H9 (cell line): ENCODE measurements around the gene LARGE1. TPM values are rescaled to one million over a fixed set of nuclear protein-coding genes. Genes with fewer than 3 reads are reported as not detected.
A peak's percentile ranks its signal among the peaks of the same experiment; 100 is the strongest.

Experiments used
- DNase-seq: peaks from one replicate; pipeline ENCODE4 v3.0.0-alpha.2; 2017
- H2AFZ ChIP-seq: one replicate; pipeline ENCODE4 v1.6.1; 2013; ENCODE audit warnings: mild to moderate bottlenecking, low read length, control low read depth, moderate library complexity
- H2AK5ac ChIP-seq: 2 replicates; pipeline ENCODE4 v1.6.1; 2013; ENCODE audit warnings: low read length, control low read depth, mixed read lengths; ENCODE audit not compliant: insufficient read length
- H2BK120ac ChIP-seq: one replicate; pipeline ENCODE4 v1.6.1; 2013; ENCODE audit warnings: low read depth, mild to moderate bottlenecking, low read length, control low read depth, inconsistent platforms; ENCODE audit not compliant: poor library complexity, severe bottlenecking
- H2BK12ac ChIP-seq: 2 replicates; pipeline ENCODE4 v1.6.1; 2013; ENCODE audit warnings: low read length, control low read depth, mixed read lengths, low read depth; ENCODE audit not compliant: insufficient read length
- H2BK15ac ChIP-seq: 2 replicates; pipeline ENCODE4 v1.6.1; 2013; ENCODE audit warnings: low read depth, low read length, control low read depth
- H2BK20ac ChIP-seq: one replicate; pipeline ENCODE4 v1.6.1; 2013; ENCODE audit warnings: low read depth, mild to moderate bottlenecking, low read length, control low read depth, inconsistent platforms; ENCODE audit not compliant: poor library complexity, severe bottlenecking
- H2BK5ac ChIP-seq: 2 replicates; pipeline ENCODE4 v1.6.1; 2013; ENCODE audit warnings: low read length, control low read depth, mixed read lengths; ENCODE audit not compliant: insufficient read length
- H3K14ac ChIP-seq: 2 replicates; pipeline ENCODE4 v1.6.1; 2013; ENCODE audit warnings: low read length, control low read depth; ENCODE audit not compliant: insufficient read depth
- H3K18ac ChIP-seq: 2 replicates; pipeline ENCODE4 v1.6.1; 2013; ENCODE audit warnings: low read depth, mild to moderate bottlenecking, mixed read lengths, low read length, control low read depth; ENCODE audit not compliant: insufficient read length
- H3K23ac ChIP-seq: 2 replicates; pipeline ENCODE4 v1.6.1; 2013; ENCODE audit warnings: low read length, control low read depth, mixed read lengths, low read depth; ENCODE audit not compliant: insufficient read length
- H3K23me2 ChIP-seq: 2 replicates; pipeline ENCODE4 v1.6.1; 2013; ENCODE audit warnings: low read depth, mild to moderate bottlenecking, mixed read lengths, low read length, control low read depth; ENCODE audit not compliant: insufficient read length, poor library complexity, severe bottlenecking
- H3K27ac ChIP-seq: 2 replicates; pipeline ENCODE4 v1.5.1; 2013; ENCODE audit warnings: low read length, control low read depth, mixed read lengths, low read depth; ENCODE audit not compliant: insufficient read length
- H3K27me3 ChIP-seq: 2 replicates; pipeline ENCODE4 v1.6.1; 2013; ENCODE audit warnings: low read length, control low read depth, inconsistent platforms; ENCODE audit not compliant: insufficient read depth
- H3K4ac ChIP-seq: 2 replicates; pipeline ENCODE4 v1.6.1; 2013; ENCODE audit warnings: low read depth, mild to moderate bottlenecking, control low read depth, inconsistent platforms, low read length, moderate library complexity
- H3K4me1 ChIP-seq: 2 replicates; pipeline ENCODE4 v1.6.1; 2013; ENCODE audit warnings: low read length, control low read depth, inconsistent platforms; ENCODE audit not compliant: insufficient read depth
- H3K4me2 ChIP-seq: 2 replicates; pipeline ENCODE4 v1.6.1; 2013; ENCODE audit warnings: low read length, control low read depth, mixed read lengths; ENCODE audit not compliant: insufficient read length, insufficient read depth
- H3K56ac ChIP-seq: 2 replicates; pipeline ENCODE4 v1.6.1; 2013; ENCODE audit warnings: low read depth, mild to moderate bottlenecking, mixed read lengths, low read length, control low read depth; ENCODE audit not compliant: insufficient read length
- H3K79me1 ChIP-seq: 2 replicates; pipeline ENCODE4 v1.6.1; 2013; ENCODE audit warnings: low read depth, mild to moderate bottlenecking, moderate library complexity, low read length, control low read depth, inconsistent platforms; ENCODE audit not compliant: insufficient read depth, poor library complexity, severe bottlenecking
- H3K79me2 ChIP-seq: 2 replicates; pipeline ENCODE4 v1.6.1; 2013; ENCODE audit warnings: low read length, control low read depth, inconsistent platforms; ENCODE audit not compliant: insufficient read depth
- H3K9ac ChIP-seq: 2 replicates; pipeline ENCODE4 v1.6.1; 2013; ENCODE audit warnings: low read length, control low read depth, mixed read lengths; ENCODE audit not compliant: insufficient read length; ENCODE audit errors: extremely low read depth
- H3K9me3 ChIP-seq: one replicate; pipeline ENCODE4 v1.6.1; 2013; ENCODE audit warnings: low read depth, low read length, inconsistent platforms; ENCODE audit not compliant: control insufficient read depth
- H3T11ph ChIP-seq: one replicate; pipeline ENCODE4 v1.6.1; 2013; ENCODE audit warnings: mild to moderate bottlenecking, low read length, control low read depth, inconsistent platforms
- H4K20me1 ChIP-seq: one replicate; pipeline ENCODE4 v1.6.1; 2013; ENCODE audit not compliant: control insufficient read depth, insufficient read length, insufficient read depth
- H4K5ac ChIP-seq: 2 replicates; pipeline ENCODE4 v1.6.1; 2013; ENCODE audit warnings: low read depth, mild to moderate bottlenecking, mixed read lengths, low read length, control low read depth; ENCODE audit not compliant: insufficient read length
- H4K8ac ChIP-seq: replicated peaks from 2 replicates; pipeline ENCODE4 v1.6.1; 2013; ENCODE audit warnings: low read length, control low read depth, mixed read lengths, low read depth; ENCODE audit not compliant: insufficient read length
- H4K91ac ChIP-seq: 2 replicates; pipeline ENCODE4 v1.6.1; 2013; ENCODE audit warnings: low read depth, mild to moderate bottlenecking, moderate library complexity, mixed read lengths, low read length, control low read depth; ENCODE audit not compliant: insufficient read length
- H3K27ac Mint-ChIP-seq, 3 experiments: 2 replicates in 2 of 3; 3 replicates in 1 of 3; pipeline ENCODE4 v1.8.0; 2020 to 2021; ENCODE audit warnings: mixed read lengths in 3 of 3, mild to moderate bottlenecking in 1 of 3, moderate library complexity in 1 of 3
- H3K27me3 Mint-ChIP-seq: 2 replicates; pipeline ENCODE4 v1.8.0; 2021; ENCODE audit warnings: low read depth, mild to moderate bottlenecking, moderate library complexity, mixed read lengths
- H3K36me3 Mint-ChIP-seq, 3 experiments: 2 replicates in 2 of 3; 3 replicates in 1 of 3; pipeline ENCODE4 v1.8.0; 2020 to 2021; ENCODE audit warnings: low read depth in 3 of 3, mixed read lengths in 3 of 3; ENCODE audit not compliant: insufficient read depth in 1 of 3
- H3K4me1 Mint-ChIP-seq, 2 experiments: 2 replicates each; pipeline ENCODE4 v1.8.0; 2020; ENCODE audit warnings: mixed read lengths in 2 of 2
- H3K4me3 Mint-ChIP-seq, 2 experiments: 2 replicates in 1 of 2; 3 replicates in 1 of 2; pipeline ENCODE4 v1.8.0; 2020 to 2021; ENCODE audit warnings: mild to moderate bottlenecking in 2 of 2, mixed read lengths in 2 of 2, moderate library complexity in 1 of 2
- H3K9me3 Mint-ChIP-seq, 2 experiments: 2 replicates in 1 of 2; 3 replicates in 1 of 2; pipeline ENCODE4 v1.8.0; 2020; ENCODE audit warnings: mild to moderate bottlenecking in 2 of 2, mixed read lengths in 2 of 2, moderate library complexity in 1 of 2
- WGBS: extraction: QIAGEN DNeasy Blood & Tissue Kit; methylation state at CpG from one replicate; pipeline ENCODE4 v1.1.7; 2013; ENCODE audit warnings: missing lambda C conversion rate, low lambda C conversion rate, mixed read lengths; ENCODE audit not compliant: insufficient read length; ENCODE audit errors: extremely low coverage; 5-methylcytosine and 5-hydroxymethylcytosine counted together
- total RNA-seq: library from RNA; stranded (reverse); gene quantifications from 2 replicates; pipeline ENCODE4 v1.2.1, GENCODE V29; 2021
- TF ChIP-seq, protein P1 (sequence below): fragments of 200-600 bp; sonication (generic); conservative IDR thresholded peaks from 3 replicates; pipeline ENCODE4 v1.8.0; 2021; ENCODE audit warnings: antibody characterized with exemption, mild to moderate bottlenecking

The LARGE1 gene
- total RNA-seq, 1 experiment from 2014 or later = 43.5 TPM

DNA sequence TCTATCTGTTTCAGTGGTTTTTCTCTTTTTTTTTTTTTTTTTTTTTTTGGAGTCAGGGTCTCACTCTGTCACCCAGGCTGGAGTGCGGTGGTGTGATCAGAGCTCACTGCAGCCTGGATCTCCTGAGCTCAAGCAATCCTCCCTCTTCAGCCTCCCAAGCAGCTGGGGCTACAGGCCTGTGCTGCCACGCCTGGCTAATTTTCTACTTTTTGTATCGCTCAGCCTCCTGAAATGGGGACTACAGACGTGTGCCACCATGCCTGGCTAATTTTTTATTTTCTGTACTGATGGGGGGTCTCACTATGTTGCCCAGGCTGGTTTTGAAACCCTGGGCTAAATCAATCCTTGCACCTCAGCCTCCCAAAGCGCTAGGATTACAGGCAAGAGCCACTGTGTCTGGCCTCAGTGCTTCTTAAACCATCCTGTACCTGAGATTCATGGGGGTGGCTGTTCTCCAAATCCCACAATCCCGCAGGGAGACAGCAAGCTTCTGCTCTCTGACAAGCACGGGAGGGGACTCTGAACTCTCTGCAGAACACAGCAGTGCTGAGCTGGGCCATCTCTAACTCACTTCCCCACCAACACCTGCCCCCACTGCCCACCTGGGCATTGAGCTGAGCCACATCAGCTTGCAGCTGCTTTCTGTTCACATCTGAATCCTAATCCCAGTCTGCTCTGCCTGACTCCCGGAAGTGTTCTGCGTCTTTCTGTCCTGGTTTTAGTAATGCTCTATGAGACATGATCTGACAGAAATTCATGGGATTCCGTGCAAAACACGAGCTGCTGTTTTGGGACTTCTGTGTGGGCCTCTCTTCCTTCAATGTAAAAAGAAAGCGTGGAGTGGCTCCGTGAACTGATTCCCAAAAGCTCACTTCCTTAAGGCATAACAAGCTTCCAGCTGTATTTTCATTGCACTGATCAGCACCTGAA lies 400.0 kb downstream of the LARGE1 start:
- no peak overlapping the region for H3K4me3 Mint-ChIP-seq
- Histone ChIP-seq H3K9ac (no peak overlapping the region), H3K23ac (no peak overlapping the region), H2BK12ac (no peak overlapping the region), H4K5ac (no peak overlapping the region), H3K4me2 (no peak overlapping the region), H3K56ac (no peak overlapping the region), H2AK5ac (no peak overlapping the region), H3K79me2 (no peaks in the 10 kb centered on the region), H3K23me2 (no peaks in the 10 kb centered on the region), H3K4ac (no peak overlapping the region), H2BK120ac (no peak overlapping the region), H3K27me3 (no peaks in the 10 kb centered on the region), H3K18ac (no peak overlapping the region), H4K8ac (no peak overlapping the region), H4K91ac (no peak overlapping the region), H3K4me1 (no peaks in the 10 kb centered on the region; the same call in 1 of the 2 replicates), H3K9me3 (no peaks in the 10 kb centered on the region), H4K20me1 (no peaks in the 10 kb centered on the region), H3K14ac (no peak overlapping the region), H2BK20ac (no peak overlapping the region), H2BK5ac (no peak overlapping the region), H2BK15ac (no peak overlapping the region), H3T11ph (no peak overlapping the region), H3K79me1 (no peaks in the 10 kb centered on the region), H3K27ac (no peak overlapping the region), H2AFZ (no peak overlapping the region)
- peak overlapping the region in 2 of 3 experiments; percentile 60 to 96; a peak in 3 of 7 replicates for H3K27ac Mint-ChIP-seq
- peaks cover 12 to 20% (median 18%) of the 10 kb centered on the region in 3 experiments for H3K36me3 Mint-ChIP-seq
- H3K4me1 Mint-ChIP-seq = peaks cover 8 to 11% of the 10 kb centered on the region in 2 experiments
- peaks cover 0 to 8% of the 10 kb centered on the region in 2 experiments; a peak in 1 of 5 replicates for H3K9me3 Mint-ChIP-seq
- WGBS = no CpG with 5 or more reads among the region's 13 CpGs
- TF ChIP-seq, protein P1, sequence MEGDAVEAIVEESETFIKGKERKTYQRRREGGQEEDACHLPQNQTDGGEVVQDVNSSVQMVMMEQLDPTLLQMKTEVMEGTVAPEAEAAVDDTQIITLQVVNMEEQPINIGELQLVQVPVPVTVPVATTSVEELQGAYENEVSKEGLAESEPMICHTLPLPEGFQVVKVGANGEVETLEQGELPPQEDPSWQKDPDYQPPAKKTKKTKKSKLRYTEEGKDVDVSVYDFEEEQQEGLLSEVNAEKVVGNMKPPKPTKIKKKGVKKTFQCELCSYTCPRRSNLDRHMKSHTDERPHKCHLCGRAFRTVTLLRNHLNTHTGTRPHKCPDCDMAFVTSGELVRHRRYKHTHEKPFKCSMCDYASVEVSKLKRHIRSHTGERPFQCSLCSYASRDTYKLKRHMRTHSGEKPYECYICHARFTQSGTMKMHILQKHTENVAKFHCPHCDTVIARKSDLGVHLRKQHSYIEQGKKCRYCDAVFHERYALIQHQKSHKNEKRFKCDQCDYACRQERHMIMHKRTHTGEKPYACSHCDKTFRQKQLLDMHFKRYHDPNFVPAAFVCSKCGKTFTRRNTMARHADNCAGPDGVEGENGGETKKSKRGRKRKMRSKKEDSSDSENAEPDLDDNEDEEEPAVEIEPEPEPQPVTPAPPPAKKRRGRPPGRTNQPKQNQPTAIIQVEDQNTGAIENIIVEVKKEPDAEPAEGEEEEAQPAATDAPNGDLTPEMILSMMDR = no peak
- H3K27me3 Mint-ChIP-seq = no peaks in the 10 kb centered on the region
- no peak for DNase-seq
